ENCODE results near the gene GRPEL1. TPM values are rescaled to one million over a fixed set of nuclear protein-coding genes. Genes with fewer than 3 reads are reported as not detected.

GRPEL1 gene
- polyA plus RNA-seq, 1 of the 3 experiments (the other 2 are of a cell fraction) = 29.8 TPM

DNA sequence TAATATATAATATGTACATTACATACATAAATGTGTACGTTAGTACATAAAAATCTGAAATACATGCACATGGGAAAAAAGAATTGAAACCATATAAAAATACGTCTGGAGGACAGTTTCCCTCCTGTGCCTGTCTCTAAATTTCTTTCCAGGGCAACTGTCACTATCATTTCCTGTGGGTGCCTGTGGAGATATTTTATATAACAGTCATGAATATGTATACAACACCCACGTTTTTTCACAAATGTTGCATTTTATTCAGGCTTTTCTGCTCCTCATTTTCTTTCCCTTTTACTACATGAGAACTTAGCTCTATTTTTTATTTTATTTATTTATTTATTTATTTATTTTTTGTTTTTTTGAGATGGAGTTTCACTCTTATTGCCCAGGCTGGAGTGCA is 24.2 kb upstream of the GRPEL1 start:
- Histone ChIP-seq H3K4me2 (no peak overlapping the region), H3K36me3 (replicated peaks in 1 of 2; ENCODE audit: control insufficient read depth in 1 of 2, insufficient read depth in 2 of 2, low read length in 1 of 2) (no peaks in the 10 kb centered on the region), H3K79me2 (ENCODE audit: insufficient read depth) (no peaks in the 10 kb centered on the region), H3K4me1 (ENCODE audit: control insufficient read depth in 1 of 2, insufficient read depth in 2 of 2, low read depth in 1 of 2, low read length in 1 of 2) (peaks cover 0 to 2% of the 10 kb centered on the region in 2 experiments; a peak in 1 of 4 replicates), H3K27ac (ENCODE audit: low read depth in 2 of 2, low read length in 1 of 2) (no peak overlapping the region), H4K20me1 (ENCODE audit: insufficient read depth) (no peaks in the 10 kb centered on the region), H3F3A (replicated peaks; ENCODE audit: insufficient read depth) (no peaks in the 10 kb centered on the region), H3K4me3 (ENCODE audit: low read depth in 2 of 2, low read length in 1 of 2) (no peak overlapping the region), H2AFZ (ENCODE audit: low read depth) (no peak overlapping the region), H3K9me2 (no peaks in the 10 kb centered on the region), H3K9ac (no peak overlapping the region), H3K9me3 (no peaks in the 10 kb centered on the region), H3K27me3 (ENCODE audit: insufficient read depth) (no peaks in the 10 kb centered on the region; the same call in 1 of the 2 replicates)
- ChIA-PET POLR2A (no interaction called here), CTCF (interaction anchor here (0.9 to 1.0 kb wide), 2 partner anchors 10 kb away, joined by 3 read pairs; no protein-coding TSS in a partner anchor)
- 37% methylated on average over 3 of the region's 3 CpGs for WGBS (ENCODE audit: low lambda C conversion rate)
- no peak for TF ChIP-seq RCOR1 (IDR thresholded peaks at IDR 0.05; ENCODE audit: low read length)
- TF ChIP-seq YY1 (IDR thresholded peaks at IDR 0.05; ENCODE audit: low read depth) = no peak
- no peak for TF ChIP-seq RFX5 (IDR thresholded peaks at IDR 0.05; ENCODE audit: low read length)
- TF ChIP-seq, protein P1, sequence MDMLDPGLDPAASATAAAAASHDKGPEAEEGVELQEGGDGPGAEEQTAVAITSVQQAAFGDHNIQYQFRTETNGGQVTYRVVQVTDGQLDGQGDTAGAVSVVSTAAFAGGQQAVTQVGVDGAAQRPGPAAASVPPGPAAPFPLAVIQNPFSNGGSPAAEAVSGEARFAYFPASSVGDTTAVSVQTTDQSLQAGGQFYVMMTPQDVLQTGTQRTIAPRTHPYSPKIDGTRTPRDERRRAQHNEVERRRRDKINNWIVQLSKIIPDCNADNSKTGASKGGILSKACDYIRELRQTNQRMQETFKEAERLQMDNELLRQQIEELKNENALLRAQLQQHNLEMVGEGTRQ (IDR thresholded peaks at IDR 0.05; ENCODE audit: borderline replicate concordance, low read depth, low read length) = no peak
- no peak for TF ChIP-seq NRF1 (IDR thresholded peaks at IDR 0.05; ENCODE audit: low read depth, low read length)
- DNase-seq = no peak

DNA sequence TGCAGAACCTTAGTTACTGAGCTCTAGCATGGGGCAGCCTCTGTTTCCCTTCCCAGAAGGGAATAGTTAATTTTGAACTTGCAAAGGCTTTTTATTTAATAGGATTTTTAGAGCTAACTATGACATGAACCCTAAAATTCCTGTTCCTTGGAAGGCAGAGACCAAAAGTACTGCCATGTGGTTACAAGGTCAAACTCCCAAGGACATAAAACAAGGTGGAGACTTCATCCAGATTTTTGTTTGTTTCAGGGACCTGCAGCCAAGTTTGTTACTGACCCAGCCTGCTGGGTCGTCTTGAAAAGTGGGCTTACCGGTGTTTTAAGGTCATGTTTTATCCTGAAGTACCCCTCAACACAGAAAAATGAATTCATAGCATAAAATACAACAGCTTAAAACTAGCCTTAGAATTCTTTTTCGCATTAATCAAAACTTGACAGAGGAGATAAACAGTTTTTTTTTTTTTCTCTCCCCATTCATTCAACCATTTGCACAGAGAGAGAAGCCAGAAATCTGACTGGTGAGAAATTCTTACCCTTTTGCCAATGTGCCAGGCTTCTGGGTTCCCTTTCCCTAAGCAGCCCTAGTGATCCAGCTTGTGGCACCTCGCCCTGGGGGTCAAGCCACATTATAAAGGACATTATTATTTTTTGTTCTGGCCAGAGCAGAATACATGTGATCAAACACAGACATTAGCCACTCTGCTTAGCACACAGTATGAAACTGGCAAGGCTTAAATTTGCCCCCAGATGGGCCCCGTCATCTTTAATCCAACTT is 21.5 kb upstream of the GRPEL1 start:
- Histone ChIP-seq H3K79me2 (ENCODE audit: insufficient read depth) (no peaks in the 10 kb centered on the region), H3K27ac (ENCODE audit: low read depth in 2 of 2, low read length in 1 of 2) (no peak overlapping the region), H3K4me3 (ENCODE audit: low read depth in 2 of 2, low read length in 1 of 2) (no peak overlapping the region), H2AFZ (ENCODE audit: low read depth) (no peak overlapping the region), H3K36me3 (replicated peaks in 1 of 2; ENCODE audit: control insufficient read depth in 1 of 2, insufficient read depth in 2 of 2, low read length in 1 of 2) (no peaks in the 10 kb centered on the region), H3K4me1 (ENCODE audit: control insufficient read depth in 1 of 2, insufficient read depth in 2 of 2, low read depth in 1 of 2, low read length in 1 of 2) (peaks cover 0 to 2% of the 10 kb centered on the region in 2 experiments; a peak in 1 of 4 replicates), H3K4me2 (no peak overlapping the region), H3K9me3 (no peaks in the 10 kb centered on the region), H3F3A (replicated peaks; ENCODE audit: insufficient read depth) (no peaks in the 10 kb centered on the region), H3K9me2 (no peaks in the 10 kb centered on the region), H4K20me1 (ENCODE audit: insufficient read depth) (no peaks in the 10 kb centered on the region), H3K27me3 (ENCODE audit: insufficient read depth) (no peaks in the 10 kb centered on the region; the same call in 1 of the 2 replicates), H3K9ac (no peak overlapping the region)
- POLR2A ChIA-PET = no interaction called here
- no peak for TF ChIP-seq FOXM1 (IDR thresholded peaks at IDR 0.05; ENCODE audit: low read depth)
- no peak for TF ChIP-seq MXI1 (IDR thresholded peaks at IDR 0.05; ENCODE audit: low read depth, low read length)
- TF ChIP-seq EZH2phosphoT487 (IDR thresholded peaks at IDR 0.05; ENCODE audit: borderline replicate concordance, low read depth) = no peak
- TF ChIP-seq MEF2A (IDR thresholded peaks at IDR 0.05; ENCODE audit: borderline replicate concordance, low read depth) = no peak
- no peak for TF ChIP-seq TAF1 (IDR thresholded peaks at IDR 0.05; ENCODE audit: borderline replicate concordance, low read depth, low read length)
- TF ChIP-seq POLR2AphosphoS5 (IDR thresholded peaks at IDR 0.05; ENCODE audit: low read depth, low read length) = no peak
- TF ChIP-seq, protein P2, sequence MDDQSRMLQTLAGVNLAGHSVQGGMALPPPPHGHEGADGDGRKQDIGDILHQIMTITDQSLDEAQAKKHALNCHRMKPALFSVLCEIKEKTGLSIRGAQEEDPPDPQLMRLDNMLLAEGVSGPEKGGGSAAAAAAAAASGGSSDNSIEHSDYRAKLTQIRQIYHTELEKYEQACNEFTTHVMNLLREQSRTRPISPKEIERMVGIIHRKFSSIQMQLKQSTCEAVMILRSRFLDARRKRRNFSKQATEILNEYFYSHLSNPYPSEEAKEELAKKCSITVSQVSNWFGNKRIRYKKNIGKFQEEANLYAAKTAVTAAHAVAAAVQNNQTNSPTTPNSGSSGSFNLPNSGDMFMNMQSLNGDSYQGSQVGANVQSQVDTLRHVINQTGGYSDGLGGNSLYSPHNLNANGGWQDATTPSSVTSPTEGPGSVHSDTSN (IDR thresholded peaks at IDR 0.05) = no peak
- TF ChIP-seq, protein P3, sequence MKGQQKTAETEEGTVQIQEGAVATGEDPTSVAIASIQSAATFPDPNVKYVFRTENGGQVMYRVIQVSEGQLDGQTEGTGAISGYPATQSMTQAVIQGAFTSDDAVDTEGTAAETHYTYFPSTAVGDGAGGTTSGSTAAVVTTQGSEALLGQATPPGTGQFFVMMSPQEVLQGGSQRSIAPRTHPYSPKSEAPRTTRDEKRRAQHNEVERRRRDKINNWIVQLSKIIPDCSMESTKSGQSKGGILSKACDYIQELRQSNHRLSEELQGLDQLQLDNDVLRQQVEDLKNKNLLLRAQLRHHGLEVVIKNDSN (IDR thresholded peaks at IDR 0.05; ENCODE audit: borderline replicate concordance, low read depth) = no peak
- TF ChIP-seq FOSL2 (IDR thresholded peaks at IDR 0.05; ENCODE audit: borderline replicate concordance, low read depth) = no peak
- CTCF ChIA-PET = interaction anchor here (1.0 to 3.2 kb wide), 5 partner anchors 10 to 62 kb away, joined by 3 to 11 read pairs (median 4); a partner anchor contains a TSS
- no peak for DNase-seq
- WGBS (ENCODE audit: low lambda C conversion rate) = 60% methylated on average over 5 of the region's 5 CpGs

Measured in SK-N-SH (cell line).